ENCODE results near the gene FMNL2. TPM values are rescaled to one million over a fixed set of nuclear protein-coding genes. Genes with fewer than 3 reads are reported as not detected.

FMNL2 gene
- total and polyA plus RNA-seq, 2 experiments from 2014 or later: 5.1 to 11.7 TPM

DNA sequence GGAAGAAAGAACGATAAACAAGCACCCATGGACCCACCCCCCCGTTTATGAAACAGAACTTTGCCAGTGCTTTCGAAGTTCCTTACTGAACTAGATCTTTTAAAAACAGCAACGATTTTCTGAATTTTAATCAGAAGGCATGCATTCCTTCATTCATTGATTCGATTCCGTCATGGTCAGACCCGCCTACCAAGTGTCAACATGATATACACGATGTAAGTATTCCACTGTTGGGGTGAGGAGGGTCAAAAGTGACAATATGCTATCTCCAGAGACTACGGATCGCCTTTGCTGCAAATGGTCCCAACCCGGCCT, 316 bp upstream of the FMNL2 start:
- Histone ChIP-seq H3K4me3 (peak overlapping the region; percentile 57), H3K9me3 (ENCODE audit: low read depth) (no peaks in the 10 kb centered on the region), H3K36me3 (no peaks in the 10 kb centered on the region), H3K27ac (no peak overlapping the region), H3K4me1 (ENCODE audit: low read depth) (no peaks in the 10 kb centered on the region), H3K27me3 (no peaks in the 10 kb centered on the region)
- no peak for DNase-seq (ENCODE audit: low read depth in 1 of 2, low spot score in 1 of 2)
- TF ChIP-seq, protein P1, sequence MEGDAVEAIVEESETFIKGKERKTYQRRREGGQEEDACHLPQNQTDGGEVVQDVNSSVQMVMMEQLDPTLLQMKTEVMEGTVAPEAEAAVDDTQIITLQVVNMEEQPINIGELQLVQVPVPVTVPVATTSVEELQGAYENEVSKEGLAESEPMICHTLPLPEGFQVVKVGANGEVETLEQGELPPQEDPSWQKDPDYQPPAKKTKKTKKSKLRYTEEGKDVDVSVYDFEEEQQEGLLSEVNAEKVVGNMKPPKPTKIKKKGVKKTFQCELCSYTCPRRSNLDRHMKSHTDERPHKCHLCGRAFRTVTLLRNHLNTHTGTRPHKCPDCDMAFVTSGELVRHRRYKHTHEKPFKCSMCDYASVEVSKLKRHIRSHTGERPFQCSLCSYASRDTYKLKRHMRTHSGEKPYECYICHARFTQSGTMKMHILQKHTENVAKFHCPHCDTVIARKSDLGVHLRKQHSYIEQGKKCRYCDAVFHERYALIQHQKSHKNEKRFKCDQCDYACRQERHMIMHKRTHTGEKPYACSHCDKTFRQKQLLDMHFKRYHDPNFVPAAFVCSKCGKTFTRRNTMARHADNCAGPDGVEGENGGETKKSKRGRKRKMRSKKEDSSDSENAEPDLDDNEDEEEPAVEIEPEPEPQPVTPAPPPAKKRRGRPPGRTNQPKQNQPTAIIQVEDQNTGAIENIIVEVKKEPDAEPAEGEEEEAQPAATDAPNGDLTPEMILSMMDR (IDR thresholded peaks at IDR 0.05; ENCODE audit: low read depth, low read length): no peak

- H3K4me1 ChIP-seq (ENCODE audit: low read depth): no peaks in the 10 kb centered on the region
- TF ChIP-seq, protein P1 (IDR thresholded peaks at IDR 0.05; ENCODE audit: low read depth, low read length): no peak
- H3K27me3 ChIP-seq: no peaks in the 10 kb centered on the region
- no peak for DNase-seq (ENCODE audit: low read depth in 1 of 2, low spot score in 1 of 2)
- peak overlapping the region; percentile 57 for H3K4me3 ChIP-seq
- H3K36me3 ChIP-seq: no peaks in the 10 kb centered on the region
- no peaks in the 10 kb centered on the region for H3K9me3 ChIP-seq (ENCODE audit: low read depth)
- H3K27ac ChIP-seq: no peak overlapping the region
These were observed 748 bp downstream of the FMNL2 start for GRCh38 chr2:152335726-152336118.

- Histone ChIP-seq H3K4me1 (ENCODE audit: low read depth) (no peaks in the 10 kb centered on the region), H3K36me3 (no peaks in the 10 kb centered on the region), H3K27me3 (no peaks in the 10 kb centered on the region), H3K9me3 (ENCODE audit: low read depth) (no peaks in the 10 kb centered on the region), H3K27ac (no peak overlapping the region), H3K4me3 (peak overlapping the region; percentile 57)
- DNase-seq (ENCODE audit: low read depth in 1 of 2, low spot score in 1 of 2): peak; percentile 49 to 57
- TF ChIP-seq, protein P1 (IDR thresholded peaks at IDR 0.05; ENCODE audit: low read depth, low read length): no peak
These were observed 1.3 kb downstream of the FMNL2 start for GRCh38 chr2:152336119-152336853.

DNA sequence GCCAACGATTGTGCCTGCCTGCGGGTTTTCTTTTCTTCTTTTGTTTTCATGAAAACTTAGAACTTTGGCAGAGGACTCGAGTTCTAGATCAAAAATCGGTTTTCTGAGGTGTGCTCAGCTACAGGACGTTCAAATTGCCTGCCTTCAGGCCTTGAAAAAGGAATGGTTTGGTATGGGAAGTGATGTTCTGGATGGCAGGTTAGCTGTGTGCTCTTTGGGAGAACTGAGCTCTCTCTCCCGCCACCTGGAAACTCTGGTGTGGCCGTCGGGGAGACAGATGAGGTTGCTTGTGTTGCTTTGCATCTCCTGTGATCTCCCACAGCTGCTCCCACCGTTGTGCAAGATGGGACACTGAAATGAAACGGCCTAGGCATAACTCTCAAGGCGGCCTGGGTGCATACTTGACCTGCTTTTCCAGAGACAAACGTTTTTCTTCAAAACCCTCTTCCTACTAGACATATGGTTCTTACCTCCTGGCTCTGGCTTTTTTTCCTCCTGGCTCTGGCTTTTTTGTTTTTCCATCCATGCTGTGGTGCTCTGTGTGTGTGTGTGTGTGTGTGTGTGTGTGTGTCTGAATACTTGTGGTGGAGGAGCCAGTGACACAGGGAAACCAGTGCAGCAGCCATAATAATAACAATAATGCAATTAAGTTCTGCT, 2.0 kb downstream of the FMNL2 start:
- H3K36me3 ChIP-seq: no peaks in the 10 kb centered on the region
- no peaks in the 10 kb centered on the region for H3K9me3 ChIP-seq (ENCODE audit: low read depth)
- DNase-seq (ENCODE audit: low read depth in 1 of 2, low spot score in 1 of 2): peak; percentile 17 to 59
- no peak overlapping the region for H3K27ac ChIP-seq
- H3K27me3 ChIP-seq: no peaks in the 10 kb centered on the region
- TF ChIP-seq, protein P1 (IDR thresholded peaks at IDR 0.05; ENCODE audit: low read depth, low read length): no peak
- H3K4me1 ChIP-seq (ENCODE audit: low read depth): no peaks in the 10 kb centered on the region
- peak overlapping the region; percentile 57 for H3K4me3 ChIP-seq

- Histone ChIP-seq H3K27ac (no peak overlapping the region), H3K4me3 (no peak overlapping the region), H3K4me1 (ENCODE audit: low read depth) (no peaks in the 10 kb centered on the region), H3K36me3 (no peaks in the 10 kb centered on the region), H3K27me3 (no peaks in the 10 kb centered on the region), H3K9me3 (ENCODE audit: low read depth) (no peaks in the 10 kb centered on the region)
- no peak for DNase-seq (ENCODE audit: low read depth in 1 of 2, low spot score in 1 of 2)
- TF ChIP-seq, protein P1 (IDR thresholded peaks at IDR 0.05; ENCODE audit: low read depth, low read length): no peak
These were observed 2.5 kb downstream of the FMNL2 start for GRCh38 chr2:152337511-152337903.

Measured in cardiac muscle cell (in vitro differentiated cells and primary cell).